Heart left ventricle (tissue), 16 donors: ENCODE measurements around the gene CACNA1C. TPM values are rescaled to one million over a fixed set of nuclear protein-coding genes. Genes with fewer than 3 reads are reported as not detected.

Experiments used
- ATAC-seq, 4 donors: fragments of 200-7000 bp; cut with Tn5 transposase; one replicate each; pipeline ENCODE4 v1.9.1; 2020 to 2022; ENCODE audit warnings: moderate library complexity in 4 of 4, mild to moderate bottlenecking in 3 of 4, moderate number of reproducible peaks in 1 of 4
- DNase-seq, 5 donors: peaks; one replicate each; pipeline ENCODE4 v3.0.0-alpha.2; 2020
- H3K27ac ChIP-seq, 12 donors: fragments of 200-600 bp; sonication (generic) in 4 of 12; one replicate each; pipeline versions ENCODE4 v1.5.0 to v1.8.0; 2016 to 2022; ENCODE audit warnings: mild to moderate bottlenecking in 2 of 12
- H3K27me3 ChIP-seq, 9 donors: fragments of 200-600 bp; sonication (generic) in 2 of 9; one replicate each; pipeline versions ENCODE4 v1.5.1 to v1.8.0; 2016 to 2022; ENCODE audit warnings: mild to moderate bottlenecking in 3 of 9
- H3K36me3 ChIP-seq, 9 donors: fragments of 200-600 bp; sonication (generic) in 2 of 9; one replicate each; pipeline versions ENCODE4 v1.5.0 to v1.8.0; 2018 to 2022; ENCODE audit warnings: mild to moderate bottlenecking in 2 of 9
- H3K4me1 ChIP-seq, 12 donors: fragments of 200-600 bp; sonication (generic) in 4 of 12; one replicate each; pipeline versions ENCODE4 v1.5.0 to v1.8.0; 2016 to 2022; ENCODE audit warnings: mild to moderate bottlenecking in 3 of 12
- H3K4me3 ChIP-seq, 12 donors: fragments of 200-600 bp; sonication (generic) in 4 of 12; one replicate each; pipeline versions ENCODE4 v1.5.0 to v1.8.0; 2017 to 2022; ENCODE audit warnings: mild to moderate bottlenecking in 9 of 12, moderate library complexity in 4 of 12
- H3K9me3 ChIP-seq, 12 donors: fragments of 200-600 bp; sonication (generic) in 4 of 12; one replicate each; pipeline versions ENCODE4 v1.5.0 to v1.8.0; 2016 to 2022; ENCODE audit warnings: mild to moderate bottlenecking in 1 of 12
- POLR2A ChIP-seq, 2 donors: fragments of 450-650 bp; IDR thresholded peaks; one replicate each; pipeline ENCODE4 v1.6.1; 2017; ENCODE audit warnings: antibody characterized with exemption in 2 of 2, mild to moderate bottlenecking in 2 of 2, moderate library complexity in 2 of 2
- WGBS, 4 donors: extraction: QIAGEN DNeasy Blood & Tissue Kit in 2 of 4; methylation state at CpG; one replicate each; pipeline versions ENCODE4 v1.1.5 to v1.1.7; 2013 to 2018; 5-methylcytosine and 5-hydroxymethylcytosine counted together
- intact Hi-C, 10 donors: fragments of 100-400 bp; cut with DNase I; formaldehyde crosslinking; loops; one replicate each; pipeline versions ENCODE4 v1.11.1 to v1.14.2; 2022
- polyA plus RNA-seq, 2 donors: library from polyadenylated mRNA; stranded (reverse); fragments of 200-250 nt; gene quantifications; one replicate each; pipeline ENCODE4 v1.2.3, GENCODE V29; 2013
- total RNA-seq, 9 donors: library from RNA; depleted of rRNA in 2 of 9; stranded (reverse); fragments of >200 nt in 2 of 9; fragmentation: NEBNext Ultra II Directional in 3 of 9; extraction: Animal tissue kit (Norgen Biotek cat#: 25700) in 3 of 9; gene quantifications; one replicate each; pipeline versions ENCODE4 v1.1.0 to v1.2.4, GENCODE V29; 2016 to 2023
- TF ChIP-seq, protein P1 (sequence below), 12 donors: fragments of 200-600 bp; sonication (generic) in 4 of 12; IDR thresholded peaks; one replicate each; pipeline versions ENCODE4 v1.5.0 to v1.8.0; 2018 to 2022; ENCODE audit warnings: antibody characterized with exemption in 12 of 12, mild to moderate bottlenecking in 5 of 12
- donor health status: ischemic (EF 13 %, LVEDD 7.1; RV severe dilation, severe dysfunction).
- donor health status: healthy with polysubstance abuse.
- donor health status: DM: no; HTN: yes; CAD: no.
- donor health status: DM: no; HTN: no; CAD: no.
- donor health status: ischemic (EF 25% LVEDD 6.9; RV normal size, moderate dysfunction).
- donor health status: ischemic (EF 25% LVEDD 5.7; RV mildly dilated, moderate dysfunction).
- donor health status: healthy.
- donor health status: DM: yes; HTN: yes; CAD: no.
- donor health status: ischemic (EF 35%, LVEDD 5.7; RV mildly dilated, moderate dysfunction).
- donor health status: nonischemic (EF 11% LVEDD 7.7; RV severe dilation, severe dysfunction).
- donor health status: DM: yes; HTN: yes; CAD: no.
- donor health status: PGD.
- donor health status: ischemic (EF 29% LVEDD 5.4; RV normal size, mild dysfunction).
- donor health status: nonischemic (EF 23%, LVEDD 6.1; RV moderate dilation, normal function).

The CACNA1C gene
- total and polyA plus RNA-seq, 11 donors, result 41.9 to 196 (median 164) TPM

DNA sequence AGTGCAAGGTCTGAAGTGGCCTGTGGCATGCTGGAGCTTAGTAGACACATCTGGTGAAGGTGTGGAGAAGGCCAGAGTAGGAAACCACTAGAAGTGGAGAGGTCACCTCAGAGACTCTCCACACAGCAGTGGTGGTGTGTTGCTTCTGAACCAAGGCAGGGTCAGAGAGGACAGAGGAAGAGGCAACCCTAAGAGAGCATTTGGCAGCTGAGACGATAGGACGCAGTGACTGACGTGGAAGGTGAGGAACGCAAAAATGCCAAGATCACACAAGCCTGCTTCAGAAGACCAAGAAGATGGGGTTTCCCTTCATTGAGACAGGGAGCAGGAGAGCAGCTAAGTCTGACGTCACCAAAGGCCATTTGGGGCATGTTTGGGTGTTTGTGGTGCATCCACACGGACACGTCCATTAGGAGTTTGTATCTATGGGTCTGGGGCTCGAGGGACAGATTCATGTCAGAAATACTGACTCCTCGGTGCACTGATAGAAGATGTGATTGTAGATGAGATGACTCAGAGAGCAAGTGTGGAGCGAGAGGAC lies 338.1 kb downstream of the CACNA1C start:
- intact Hi-C loops, result loop anchor here in 2 of 10 donors (5.0 to 10.0 kb wide), 3 partner anchors 101 to 194 kb away; no protein-coding TSS in a partner anchor
- TF ChIP-seq POLR2A (IDR thresholded peaks at IDR 0.05), result no peak
- TF ChIP-seq, protein P1, sequence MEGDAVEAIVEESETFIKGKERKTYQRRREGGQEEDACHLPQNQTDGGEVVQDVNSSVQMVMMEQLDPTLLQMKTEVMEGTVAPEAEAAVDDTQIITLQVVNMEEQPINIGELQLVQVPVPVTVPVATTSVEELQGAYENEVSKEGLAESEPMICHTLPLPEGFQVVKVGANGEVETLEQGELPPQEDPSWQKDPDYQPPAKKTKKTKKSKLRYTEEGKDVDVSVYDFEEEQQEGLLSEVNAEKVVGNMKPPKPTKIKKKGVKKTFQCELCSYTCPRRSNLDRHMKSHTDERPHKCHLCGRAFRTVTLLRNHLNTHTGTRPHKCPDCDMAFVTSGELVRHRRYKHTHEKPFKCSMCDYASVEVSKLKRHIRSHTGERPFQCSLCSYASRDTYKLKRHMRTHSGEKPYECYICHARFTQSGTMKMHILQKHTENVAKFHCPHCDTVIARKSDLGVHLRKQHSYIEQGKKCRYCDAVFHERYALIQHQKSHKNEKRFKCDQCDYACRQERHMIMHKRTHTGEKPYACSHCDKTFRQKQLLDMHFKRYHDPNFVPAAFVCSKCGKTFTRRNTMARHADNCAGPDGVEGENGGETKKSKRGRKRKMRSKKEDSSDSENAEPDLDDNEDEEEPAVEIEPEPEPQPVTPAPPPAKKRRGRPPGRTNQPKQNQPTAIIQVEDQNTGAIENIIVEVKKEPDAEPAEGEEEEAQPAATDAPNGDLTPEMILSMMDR (IDR thresholded peaks at IDR 0.05), result no peak
- H3K27ac ChIP-seq, result peak overlapping the region in 1 of 12 donors; percentile 25

DNA sequence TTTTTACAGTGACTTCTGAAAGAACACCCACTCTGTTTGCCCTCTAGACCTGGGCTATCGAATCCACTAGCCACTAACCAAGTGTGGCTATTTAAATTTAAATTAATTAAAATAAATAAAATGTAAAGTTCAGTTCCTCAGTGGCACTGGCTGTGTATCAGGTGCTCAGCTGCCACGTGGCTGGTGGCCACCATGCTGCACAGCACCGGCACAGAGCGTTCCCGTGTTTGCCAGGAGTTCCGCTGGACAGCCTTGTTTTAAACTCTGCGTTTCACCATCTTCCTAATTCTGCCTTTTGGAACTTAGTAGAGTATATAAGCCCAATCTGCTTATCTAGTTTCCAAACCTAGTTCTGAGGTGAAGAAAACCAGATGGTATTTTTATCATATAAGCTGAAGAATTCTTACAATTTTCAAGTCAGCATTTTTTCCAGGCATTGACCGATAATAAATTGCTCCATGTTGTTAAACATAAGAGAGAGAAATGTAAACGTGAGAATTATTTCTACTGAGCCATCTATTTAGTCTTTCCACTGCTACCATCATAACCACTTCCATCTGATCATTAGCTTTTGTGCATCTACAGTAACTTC lies 339.0 kb downstream of the CACNA1C start:
- H3K27ac ChIP-seq, result peak overlapping the region in 2 of 12 donors; percentile 9 to 77
- TF ChIP-seq, protein P1 (IDR thresholded peaks at IDR 0.05), result no peak
- no peak for TF ChIP-seq POLR2A (IDR thresholded peaks at IDR 0.05)
- no peak for DNase-seq
- no peaks in the 10 kb centered on the region for H3K27me3 ChIP-seq
- no peaks in the 10 kb centered on the region for H3K9me3 ChIP-seq
- H3K36me3 ChIP-seq, result no peaks in the 10 kb centered on the region
- intact Hi-C loops, result loop anchor here in 2 of 10 donors (5.0 to 10.0 kb wide), 3 partner anchors 100 to 193 kb away; no protein-coding TSS in a partner anchor
- H3K4me3 ChIP-seq, result no peak overlapping the region
- peaks cover 3 to 68% (median 35%) of the 10 kb centered on the region in 12 donors for H3K4me1 ChIP-seq
- ATAC-seq, result peak in 1 of 4 donors; percentile 45
- WGBS, 4 donors, result 71 to 85% (median 79%) methylated on average over 9 of the region's 9 CpGs

More for the DNA sequence above, 338.1 kb downstream of the CACNA1C start:
- ATAC-seq (no peak), DNase-seq (no peak)
- no peaks in the 10 kb centered on the region for H3K36me3 ChIP-seq
- peaks cover under 1 to 66% (median 26%) of the 10 kb centered on the region in 12 donors for H3K4me1 ChIP-seq
- H3K27me3 ChIP-seq, result no peaks in the 10 kb centered on the region
- 87 to 92% (median 90%) methylated on average over 10 of the region's 10 CpGs for WGBS, 4 donors
- no peaks in the 10 kb centered on the region for H3K9me3 ChIP-seq
- H3K4me3 ChIP-seq, result no peak overlapping the region

DNA sequence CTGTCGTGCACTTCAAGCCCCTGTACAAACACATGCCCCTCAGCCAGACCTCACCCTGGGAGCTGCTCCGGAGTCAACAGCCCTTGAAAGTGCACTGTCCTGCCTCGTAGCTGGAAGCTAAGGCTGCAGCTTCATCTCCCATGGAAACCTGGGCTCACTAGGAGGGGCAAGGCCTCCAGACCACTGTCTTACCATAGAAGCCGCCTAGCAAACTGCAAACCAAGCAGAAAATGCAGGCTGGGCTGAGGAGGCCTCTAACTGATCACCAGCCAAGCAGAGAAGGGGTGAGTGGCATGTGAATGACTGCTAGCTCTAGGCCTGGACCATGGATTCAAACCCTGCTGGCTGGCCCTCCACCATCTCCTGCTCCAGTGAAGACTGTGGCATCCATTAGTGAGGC lies 340.2 kb downstream of the CACNA1C start:
- H3K4me1 ChIP-seq, result peaks cover 3 to 78% (median 41%) of the 10 kb centered on the region in 12 donors
- no peaks in the 10 kb centered on the region for H3K36me3 ChIP-seq
- ATAC-seq (no peak), DNase-seq (no peak)
- H3K27me3 ChIP-seq, result no peaks in the 10 kb centered on the region
- 79 to 89% (median 88%) methylated on average over 4 of the region's 4 CpGs; no CpG with 5 or more reads in 1 of the 4 donors for WGBS, 4 donors
- peak overlapping the region in 1 of 12 donors; percentile 77 for H3K27ac ChIP-seq
- H3K4me3 ChIP-seq, result no peak overlapping the region
- intact Hi-C loops, result loop anchor here in 2 of 10 donors (5.0 to 10.0 kb wide), 3 partner anchors 99 to 192 kb away; no protein-coding TSS in a partner anchor
- no peaks in the 10 kb centered on the region for H3K9me3 ChIP-seq
- TF ChIP-seq, protein P1 (IDR thresholded peaks at IDR 0.05), result no peak
- TF ChIP-seq POLR2A (IDR thresholded peaks at IDR 0.05), result no peak

DNA sequence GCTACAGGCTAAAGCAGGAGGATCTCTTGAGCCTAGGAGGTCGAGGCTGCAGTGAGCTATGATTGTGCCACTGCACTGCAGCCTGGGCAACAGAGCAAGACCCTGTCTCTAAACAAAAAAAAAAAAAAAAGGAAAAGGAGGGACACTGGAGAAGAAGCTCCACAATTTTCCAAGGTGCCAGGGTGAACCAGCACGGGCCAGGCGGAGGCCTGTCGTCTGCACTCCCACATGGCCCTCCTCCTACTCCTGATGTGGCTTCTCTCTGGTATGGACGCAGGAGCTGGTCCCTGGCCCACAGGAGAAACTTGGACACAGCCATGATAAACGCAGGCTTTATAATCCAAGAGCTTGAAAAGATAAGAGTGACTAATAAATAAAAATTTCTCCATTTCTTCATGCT lies 341.2 kb downstream of the CACNA1C start:
- no peak overlapping the region for H3K4me3 ChIP-seq
- TF ChIP-seq, protein P1 (IDR thresholded peaks at IDR 0.05), result no peak
- TF ChIP-seq POLR2A (IDR thresholded peaks at IDR 0.05), result no peak
- 84 to 94% (median 89%) methylated on average over 6 of the region's 6 CpGs for WGBS, 4 donors
- intact Hi-C loops, result loop anchor here in 2 of 10 donors (5.0 to 10.0 kb wide), 3 partner anchors 98 to 191 kb away; no protein-coding TSS in a partner anchor
- no peak for ATAC-seq
- no peaks in the 10 kb centered on the region for H3K9me3 ChIP-seq
- DNase-seq, result no peak
- peak overlapping the region in 1 of 12 donors; percentile 77 for H3K27ac ChIP-seq
- H3K4me1 ChIP-seq, result peaks cover 3 to 78% (median 41%) of the 10 kb centered on the region in 12 donors
- H3K36me3 ChIP-seq, result no peaks in the 10 kb centered on the region
- H3K27me3 ChIP-seq, result no peaks in the 10 kb centered on the region
